K562 (cell line): Measurements from ENCODE around the gene GIGYF2. TPM values are rescaled to one million over a fixed set of nuclear protein-coding genes. Genes with fewer than 3 reads are reported as not detected.

ENCODE experiments used
- ATAC-seq: fragments of 200-7000 bp; cut with Tn5 transposase; 3 replicates; pipeline ENCODE4 v1.9.1; 2020; ENCODE audit warnings: moderate library complexity
- BruUV-seq: library from RNA; stranded (reverse); fragments of 400-500 nt; replicated peaks from 2 replicates; lab custom pipeline; 2021; lab: Mats Ljungman, UMichigan
- CTCF ChIA-PET: fragments of 300-600 bp; formaldehyde crosslinking; extraction: SDS; loops from one replicate; lab custom pipeline; 2021; ENCODE audit warnings: low intra/inter-chr PET ratio; lab: Yijun Ruan, JAX
- POLR2A ChIA-PET: fragments of 300-600, 350-650 bp; sonication (Branson Sonifier 250); formaldehyde crosslinking; extraction: SDS; loops from one replicate; lab custom pipeline; 2021; ENCODE audit warnings: antibody characterized with exemption, inconsistent platforms; lab: Yijun Ruan, JAX
- DNase-seq, 4 experiments: peaks; one replicate each; pipeline versions ENCODE4 v3.0.0 to v3.0.0-alpha.2; 2011 to 2018; ENCODE audit warnings: low spot score in 3 of 4, mixed read lengths in 3 of 4; ENCODE audit errors: extremely low read depth in 1 of 4
- FAIRE-seq: peaks from 2 replicates; lab custom pipeline; 2011; peaks lifted over from hg19 to GRCh38; lab: Jason Lieb, UNC
- H2AFZ ChIP-seq: 2 replicates; pipeline ENCODE4 v1.6.0; 2011; ENCODE audit warnings: low read depth, low read length, control low read depth, inconsistent platforms
- H3K27ac ChIP-seq: fragments of 200-600 bp; 3 replicates; pipeline ENCODE4 v1.8.0; 2011; ENCODE audit warnings: low read depth, mild to moderate bottlenecking, control low read depth, inconsistent platforms, low read length, moderate library complexity, mixed read lengths; ENCODE audit errors: extremely low read depth
- H3K27me3 ChIP-seq, 2 experiments: fragments of 300-600 bp in 1 of 2; 2 replicates in 1 of 2; 3 replicates in 1 of 2; pipeline versions ENCODE4 v1.6.0 to v1.8.0; 2011; ENCODE audit warnings: inconsistent platforms in 2 of 2, low read length in 2 of 2, mild to moderate bottlenecking in 1 of 2, mixed read lengths in 1 of 2, moderate library complexity in 1 of 2; ENCODE audit not compliant: control insufficient read depth in 2 of 2, insufficient read depth in 2 of 2
- H3K36me3 ChIP-seq: fragments of 300-600 bp; 3 replicates; pipeline ENCODE4 v1.8.0; 2011; ENCODE audit warnings: mild to moderate bottlenecking, low read length, inconsistent platforms; ENCODE audit not compliant: control insufficient read depth, insufficient read depth
- H3K4me1 ChIP-seq, 2 experiments: fragments of 200-600 bp in 1 of 2; replicated peaks in 1 of 2; 2 replicates in 1 of 2; 3 replicates in 1 of 2; pipeline versions ENCODE4 v1.5.1 to v1.8.0; 2011; ENCODE audit warnings: inconsistent platforms in 2 of 2, low read length in 2 of 2, mild to moderate bottlenecking in 1 of 2, mixed read lengths in 1 of 2, moderate library complexity in 1 of 2; ENCODE audit not compliant: control insufficient read depth in 2 of 2, insufficient read depth in 2 of 2
- H3K4me2 ChIP-seq: 2 replicates; pipeline ENCODE4 v1.6.1; 2011; ENCODE audit warnings: low read length, control low read depth, inconsistent platforms, mixed read lengths; ENCODE audit not compliant: insufficient read depth
- H3K4me3 ChIP-seq: fragments of 200-600 bp; sonication (generic), shearing (Covaris generic); 2 replicates; pipeline ENCODE4 v1.5.1; 2016; ENCODE audit warnings: control low read depth, inconsistent platforms
- H3K79me2 ChIP-seq: fragments of 200-600 bp; 3 replicates; pipeline ENCODE4 v1.8.0; 2011; ENCODE audit warnings: low read length, inconsistent platforms; ENCODE audit not compliant: control insufficient read depth, insufficient read depth
- H3K9ac ChIP-seq, 2 experiments: 2 replicates each; pipeline versions ENCODE4 v1.6.0 to v1.6.1; 2011; ENCODE audit warnings: low read depth in 2 of 2, low read length in 2 of 2, control low read depth in 1 of 2, inconsistent platforms in 1 of 2, mild to moderate bottlenecking in 1 of 2, mixed read lengths in 1 of 2; ENCODE audit not compliant: insufficient read depth in 1 of 2
- H3K9me1 ChIP-seq: one replicate; pipeline ENCODE4 v1.6.0; 2011; ENCODE audit warnings: inconsistent platforms, mild to moderate bottlenecking, low read length, moderate library complexity; ENCODE audit not compliant: control insufficient read depth, insufficient read depth
- H3K9me3 ChIP-seq: replicated peaks from 2 replicates; pipeline ENCODE4 v1.5.1; 2011; ENCODE audit warnings: low read depth, low read length, inconsistent platforms; ENCODE audit not compliant: control insufficient read depth, insufficient read depth
- H4K20me1 ChIP-seq: replicated peaks from 2 replicates; pipeline ENCODE4 v1.6.1; 2011; ENCODE audit warnings: low read length, inconsistent platforms, mixed read lengths; ENCODE audit not compliant: control insufficient read depth, insufficient read depth
- BMI1 ChIP-seq: fragments of 150-350 bp; IDR thresholded peaks from 2 replicates; pipeline ENCODE4 v1.6.1; 2014; ENCODE audit warnings: low read length
- CREBBP ChIP-seq: IDR thresholded peaks from one replicate; pipeline ENCODE4 v1.6.1; 2012; ENCODE audit warnings: low read depth, mild to moderate bottlenecking, control low read depth, inconsistent platforms, low read length
- CXXC5 ChIP-seq: fragments of 250-450 bp; sonication (Bioruptor Pico); IDR thresholded peaks from 2 replicates; pipeline ENCODE4 v1.8.0; 2022; ENCODE audit warnings: inconsistent platforms, mild to moderate bottlenecking, moderate library complexity
- PHB2 ChIP-seq: fragments of 450-650 bp; IDR thresholded peaks from 2 replicates; pipeline ENCODE4 v1.6.1; 2017; ENCODE audit warnings: low read depth
- TRIM28 ChIP-seq: fragments of 450-650 bp; IDR thresholded peaks from 2 replicates; pipeline ENCODE4 v1.6.1; 2017
- ZNF785 ChIP-seq: fragments of 250-450 bp; sonication (Bioruptor Pico); IDR thresholded peaks from 2 replicates; pipeline ENCODE4 v1.4.0; 2020; ENCODE audit warnings: mild to moderate bottlenecking
- ZNF79 ChIP-seq: fragments of 250-450 bp; sonication (Bioruptor Pico); IDR thresholded peaks from 2 replicates; pipeline ENCODE4 v1.4.0; 2020; ENCODE audit warnings: low read depth, mild to moderate bottlenecking, moderate library complexity
- WGBS: fragments of 100-300 bp; shearing (Covaris generic); methylation state at CpG from one replicate; pipeline ENCODE4 v1.1.6; 2016; ENCODE audit warnings: low coverage, mixed read lengths; ENCODE audit not compliant: insufficient coverage; ENCODE audit errors: missing lambda C conversion rate; 5-methylcytosine and 5-hydroxymethylcytosine counted together
- in situ Hi-C: fragments of 300-500 bp; cut with MboI; formaldehyde crosslinking; loops from 4 replicates; pipeline ENCODE4 v1.15.0; 2018; ENCODE audit warnings: inconsistent platforms, mixed read lengths
- intact Hi-C: fragments of 100-400 bp; cut with micrococcal nuclease; formaldehyde crosslinking; loops from 2 replicates; pipeline ENCODE4 v1.14.2; 2022
- polyA plus RNA-seq, 8 experiments: library from polyadenylated mRNA; depleted of rRNA in 4 of 8; stranded (reverse) in 5 of 8; unstranded in 3 of 8; fragments of >200 nt; fragmentation: Nextera tagmentation in 2 of 8; fragmentation: Illumina TruSeq in 1 of 8; extraction: Ambion mirVana in 2 of 8; extraction: Trizol in 1 of 8; gene quantifications; 2 replicates each; pipeline versions ENCODE4 v1.2.1 to v1.2.3, GENCODE V29; 2011 to 2014; ENCODE audit warnings: inconsistent platforms in 1 of 8, missing spikeins in 1 of 8
- total RNA-seq, 7 experiments: library from RNA; depleted of rRNA in 6 of 7; stranded (reverse); fragments of >200 nt in 6 of 7; fragmentation: Illumina TruSeq in 2 of 7; extraction: Trizol in 2 of 7; gene quantifications; 2 replicates each; pipeline versions ENCODE4 v1.2.1 to v1.2.3, GENCODE V29; 2011 to 2021; ENCODE audit warnings: low replicate concordance in 1 of 7
- TF ChIP-seq, protein P1 (sequence below), 2 experiments: fragments of 450-650 bp; IDR thresholded peaks; 2 replicates each; pipeline ENCODE4 v1.6.1; 2016; ENCODE audit warnings: mild to moderate bottlenecking in 2 of 2, borderline replicate concordance in 1 of 2, low read depth in 1 of 2, moderate library complexity in 1 of 2
- TF ChIP-seq, protein P2 (sequence below): sonication (generic); formaldehyde crosslinking; IDR thresholded peaks from 2 replicates; pipeline ENCODE4 v1.9.0; 2022; ENCODE audit warnings: mild to moderate bottlenecking, missing genetic modification reagents
- TF ChIP-seq, protein P3 (sequence below): fragments of 250-450 bp; sonication (Bioruptor Pico); IDR thresholded peaks from 2 replicates; pipeline ENCODE4 v1.8.0; 2021; ENCODE audit warnings: moderate library complexity, mild to moderate bottlenecking, inconsistent platforms

The GIGYF2 gene
- total and polyA plus RNA-seq, 9 of the 15 experiments (the other 6 are each of a cell fraction or from before 2014, with no cell fraction given) = 12.7 to 52.7 (median 34.9) TPM

DNA sequence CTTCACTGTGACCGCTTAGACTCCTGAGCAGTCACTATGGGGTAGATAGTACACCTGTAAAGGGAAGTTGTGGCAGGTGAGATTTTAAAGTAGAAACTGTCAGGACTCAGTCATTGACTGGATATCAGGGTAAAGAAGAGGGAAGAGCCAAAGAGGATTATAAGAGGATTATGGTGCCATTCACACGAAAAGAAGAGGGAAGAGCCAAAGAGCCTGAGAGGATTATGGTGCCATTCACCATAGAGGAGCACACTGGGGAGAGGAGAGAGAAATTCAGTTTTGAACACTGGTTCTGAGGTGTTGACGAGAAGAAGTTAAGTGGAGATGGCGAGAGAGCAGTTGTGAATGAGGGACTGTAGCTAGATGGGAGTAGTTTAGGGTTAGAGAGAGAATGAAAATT, 96.1 kb downstream of the GIGYF2 start:
- Histone ChIP-seq H2AFZ (no peak overlapping the region), H3K36me3 (peaks cover 93% of the 10 kb centered on the region), H3K4me2 (no peak overlapping the region), H3K27ac (no peak overlapping the region), H3K9me3 (no peaks in the 10 kb centered on the region), H3K4me3 (no peak overlapping the region), H3K9ac (no peak overlapping the region), H3K4me1 (no peaks in the 10 kb centered on the region), H3K79me2 (no peaks in the 10 kb centered on the region), H3K9me1 (no peaks in the 10 kb centered on the region), H3K27me3 (no peaks in the 10 kb centered on the region), H4K20me1 (no peaks in the 10 kb centered on the region)
- FAIRE-seq = no peak
- POLR2A ChIA-PET = no interaction called here
- no peak for DNase-seq
- BruUV-seq = no TSS peak
- CTCF ChIA-PET = no interaction called here
- intact Hi-C loops (no loop called here), in situ Hi-C loops (no loop called here)
- no peak for ATAC-seq
- 100% methylated on average over 1 of the region's 4 CpGs for WGBS
- TF ChIP-seq BMI1 (no peak), PHB2 (no peak), CREBBP (no peak), TRIM28 (no peak), ZNF79 (CRISPR knock-in tag) (no peak), CXXC5 (CRISPR knock-in tag) (no peak), ZNF785 (CRISPR knock-in tag) (no peak)
- TF ChIP-seq, protein P1, sequence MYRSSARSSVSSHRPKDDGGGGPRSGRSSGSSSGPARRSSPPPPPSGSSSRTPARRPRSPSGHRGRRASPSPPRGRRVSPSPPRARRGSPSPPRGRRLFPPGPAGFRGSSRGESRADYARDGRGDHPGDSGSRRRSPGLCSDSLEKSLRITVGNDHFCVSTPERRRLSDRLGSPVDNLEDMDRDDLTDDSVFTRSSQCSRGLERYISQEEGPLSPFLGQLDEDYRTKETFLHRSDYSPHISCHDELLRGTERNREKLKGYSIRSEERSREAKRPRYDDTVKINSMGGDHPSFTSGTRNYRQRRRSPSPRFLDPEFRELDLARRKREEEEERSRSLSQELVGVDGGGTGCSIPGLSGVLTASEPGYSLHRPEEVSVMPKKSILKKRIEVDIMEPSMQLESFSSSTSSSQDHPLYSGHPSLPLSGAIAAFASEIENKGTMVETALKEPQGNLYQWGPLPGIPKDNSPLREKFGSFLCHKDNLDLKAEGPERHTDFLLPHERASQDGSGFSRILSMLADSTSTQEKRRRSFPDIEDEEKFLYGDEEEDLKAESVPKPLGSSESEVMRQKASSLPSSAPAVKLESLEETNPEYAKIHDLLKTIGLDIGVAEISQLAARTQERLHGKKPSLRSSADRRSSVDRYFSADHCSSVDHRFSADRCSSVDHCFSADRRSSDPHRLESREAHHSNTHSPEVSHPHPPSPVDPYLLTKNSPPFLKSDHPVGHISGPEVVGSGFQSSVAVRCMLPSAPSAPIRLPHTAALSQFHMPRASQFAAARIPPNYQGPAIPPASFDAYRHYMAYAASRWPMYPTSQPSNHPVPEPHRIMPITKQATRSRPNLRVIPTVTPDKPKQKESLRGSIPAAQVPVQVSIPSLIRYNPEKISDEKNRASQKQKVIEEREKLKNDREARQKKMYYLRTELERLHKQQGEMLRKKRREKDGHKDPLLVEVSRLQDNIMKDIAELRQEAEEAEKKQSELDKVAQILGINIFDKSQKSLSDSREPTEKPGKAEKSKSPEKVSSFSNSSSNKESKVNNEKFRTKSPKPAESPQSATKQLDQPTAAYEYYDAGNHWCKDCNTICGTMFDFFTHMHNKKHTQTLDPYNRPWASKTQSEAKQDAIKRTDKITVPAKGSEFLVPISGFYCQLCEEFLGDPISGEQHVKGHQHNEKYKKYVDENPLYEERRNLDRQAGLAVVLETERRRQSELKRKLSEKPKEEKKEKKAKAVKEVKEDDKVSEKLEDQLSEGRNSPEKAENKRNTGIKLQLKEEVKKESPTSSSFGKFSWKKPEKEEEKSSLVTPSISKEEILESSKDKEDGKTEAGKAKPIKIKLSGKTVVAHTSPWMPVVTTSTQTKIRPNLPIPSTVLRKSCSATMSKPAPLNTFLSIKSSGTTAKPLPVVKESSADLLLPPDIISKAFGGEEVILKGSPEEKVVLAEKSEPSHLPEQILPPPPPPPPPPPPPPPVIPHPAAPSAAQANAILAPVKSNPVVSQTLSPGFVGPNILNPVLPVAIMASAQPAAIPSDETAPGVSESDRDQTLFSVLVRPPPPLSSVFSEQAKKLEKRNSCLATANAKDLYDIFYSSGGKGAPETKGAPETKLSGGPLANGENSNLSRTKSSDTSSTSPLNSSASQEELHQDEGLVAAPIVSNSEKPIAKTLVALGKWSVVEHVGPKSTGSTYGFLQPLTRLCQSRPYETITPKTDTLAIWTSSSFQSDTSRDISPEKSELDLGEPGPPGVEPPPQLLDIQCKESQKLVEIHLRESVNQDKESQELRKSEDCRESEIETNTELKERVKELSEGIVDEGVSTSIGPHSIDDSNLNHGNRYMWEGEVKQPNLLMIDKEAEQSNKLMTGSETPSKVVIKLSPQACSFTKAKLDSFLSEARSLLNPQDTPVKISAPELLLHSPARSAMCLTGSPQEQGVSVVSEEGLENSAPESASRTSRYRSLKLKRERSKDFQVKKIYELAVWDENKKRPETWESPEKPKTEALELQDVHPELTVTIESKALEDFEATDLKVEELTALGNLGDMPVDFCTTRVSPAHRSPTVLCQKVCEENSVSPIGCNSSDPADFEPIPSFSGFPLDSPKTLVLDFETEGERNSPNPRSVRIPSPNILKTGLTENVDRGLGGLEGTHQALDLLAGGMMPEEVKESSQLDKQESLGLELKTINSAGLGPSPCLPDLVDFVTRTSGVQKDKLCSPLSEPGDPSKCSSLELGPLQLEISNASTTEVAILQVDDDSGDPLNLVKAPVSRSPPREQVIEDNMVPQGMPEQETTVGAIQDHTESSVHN (IDR thresholded peaks at IDR 0.05; ENCODE audit: borderline replicate concordance in 1 of 2, low read depth in 1 of 2) = no peak
- TF ChIP-seq, protein P2, sequence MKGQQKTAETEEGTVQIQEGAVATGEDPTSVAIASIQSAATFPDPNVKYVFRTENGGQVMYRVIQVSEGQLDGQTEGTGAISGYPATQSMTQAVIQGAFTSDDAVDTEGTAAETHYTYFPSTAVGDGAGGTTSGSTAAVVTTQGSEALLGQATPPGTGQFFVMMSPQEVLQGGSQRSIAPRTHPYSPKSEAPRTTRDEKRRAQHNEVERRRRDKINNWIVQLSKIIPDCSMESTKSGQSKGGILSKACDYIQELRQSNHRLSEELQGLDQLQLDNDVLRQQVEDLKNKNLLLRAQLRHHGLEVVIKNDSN (CRISPR knock-in tag) = no peak
- TF ChIP-seq, protein P3, sequence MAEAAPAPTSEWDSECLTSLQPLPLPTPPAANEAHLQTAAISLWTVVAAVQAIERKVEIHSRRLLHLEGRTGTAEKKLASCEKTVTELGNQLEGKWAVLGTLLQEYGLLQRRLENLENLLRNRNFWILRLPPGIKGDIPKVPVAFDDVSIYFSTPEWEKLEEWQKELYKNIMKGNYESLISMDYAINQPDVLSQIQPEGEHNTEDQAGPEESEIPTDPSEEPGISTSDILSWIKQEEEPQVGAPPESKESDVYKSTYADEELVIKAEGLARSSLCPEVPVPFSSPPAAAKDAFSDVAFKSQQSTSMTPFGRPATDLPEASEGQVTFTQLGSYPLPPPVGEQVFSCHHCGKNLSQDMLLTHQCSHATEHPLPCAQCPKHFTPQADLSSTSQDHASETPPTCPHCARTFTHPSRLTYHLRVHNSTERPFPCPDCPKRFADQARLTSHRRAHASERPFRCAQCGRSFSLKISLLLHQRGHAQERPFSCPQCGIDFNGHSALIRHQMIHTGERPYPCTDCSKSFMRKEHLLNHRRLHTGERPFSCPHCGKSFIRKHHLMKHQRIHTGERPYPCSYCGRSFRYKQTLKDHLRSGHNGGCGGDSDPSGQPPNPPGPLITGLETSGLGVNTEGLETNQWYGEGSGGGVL (CRISPR knock-in tag) = no peak
